Left colon (tissue), 2 donors: ENCODE results near the gene UNKL. TPM values are rescaled to one million over a fixed set of nuclear protein-coding genes. Genes with fewer than 3 reads are reported as not detected.

Experiments used
- ATAC-seq: fragments of 200-7000 bp; cut with Tn5 transposase; one replicate; pipeline ENCODE4 v1.9.1; 2020; ENCODE audit warnings: mild to moderate bottlenecking, moderate library complexity
- DNase-seq, 2 donors: peaks; one replicate each; pipeline ENCODE4 v3.0.0-alpha.2; 2020
- intact Hi-C, 2 donors: fragments of 100-400 bp; cut with DNase I in 1 of 2; cut with micrococcal nuclease in 1 of 2; formaldehyde crosslinking; loops; one replicate each; pipeline versions ENCODE4 v1.11.2 to v1.14.0; 2022; cut with DNase I, micrococcal nuclease
- total RNA-seq, 2 donors: library from RNA; stranded (reverse); fragmentation: NEBNext Ultra II Directional; extraction: Animal tissue kit (Norgen Biotek cat#: 25700); gene quantifications; one replicate each; pipeline ENCODE4 v1.2.1, GENCODE V29; 2021
- donor health status: DM: no; HTN: no; CAD: no.
- donor health status: DM: yes; HTN: yes; CAD: no.

Gene UNKL
- total RNA-seq, 2 donors from 2014 or later: 14.7 to 15.0 TPM

DNA sequence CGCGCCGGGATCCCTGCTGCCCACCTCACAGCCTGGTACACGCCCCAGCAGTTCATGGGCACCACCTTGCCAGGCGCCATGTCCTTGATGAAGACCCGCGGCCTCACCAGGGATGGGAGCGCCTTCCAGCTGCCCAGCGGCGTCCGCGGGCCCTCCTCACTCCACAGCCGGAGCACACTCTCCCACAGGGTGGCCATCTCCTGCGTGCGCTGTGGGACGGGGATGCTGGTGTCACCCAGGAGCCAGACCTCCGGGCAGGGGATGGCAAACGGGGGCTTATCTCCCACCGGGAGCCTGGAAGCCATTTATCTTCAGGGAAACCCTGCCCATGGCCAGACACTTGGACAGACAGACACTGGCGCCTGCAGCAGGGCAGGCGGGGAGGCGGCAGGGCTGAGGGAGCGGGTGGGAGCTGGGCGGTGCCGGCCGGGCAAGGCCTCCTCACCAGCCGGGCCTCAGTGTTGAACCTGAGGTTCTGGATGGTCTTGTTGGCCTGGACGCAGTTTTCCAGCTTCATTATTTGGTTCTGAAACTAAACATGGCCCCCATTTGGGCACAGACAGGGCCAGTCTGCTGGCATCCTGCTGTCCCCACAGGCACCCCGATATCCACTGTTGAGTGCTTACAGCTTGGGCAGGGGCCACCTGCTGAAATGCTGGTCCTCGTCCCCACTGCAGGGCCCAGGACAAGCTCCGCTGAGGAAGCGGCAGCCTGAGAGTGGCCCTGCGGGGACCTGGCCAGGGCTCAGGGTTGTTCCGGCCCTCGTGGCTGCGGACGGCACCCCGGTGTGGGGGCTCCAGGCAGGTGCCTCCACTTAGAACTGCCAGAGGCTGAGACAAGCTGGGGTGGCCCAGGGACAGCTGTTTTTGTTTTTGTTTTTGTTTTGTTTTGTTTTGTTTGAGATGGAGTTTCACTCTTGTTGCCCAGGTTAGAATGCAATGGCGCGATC is 20.4 kb upstream of the UNKL start:
- no peak for DNase-seq
- ATAC-seq: no peak
- intact Hi-C loops: no loop called here

DNA sequence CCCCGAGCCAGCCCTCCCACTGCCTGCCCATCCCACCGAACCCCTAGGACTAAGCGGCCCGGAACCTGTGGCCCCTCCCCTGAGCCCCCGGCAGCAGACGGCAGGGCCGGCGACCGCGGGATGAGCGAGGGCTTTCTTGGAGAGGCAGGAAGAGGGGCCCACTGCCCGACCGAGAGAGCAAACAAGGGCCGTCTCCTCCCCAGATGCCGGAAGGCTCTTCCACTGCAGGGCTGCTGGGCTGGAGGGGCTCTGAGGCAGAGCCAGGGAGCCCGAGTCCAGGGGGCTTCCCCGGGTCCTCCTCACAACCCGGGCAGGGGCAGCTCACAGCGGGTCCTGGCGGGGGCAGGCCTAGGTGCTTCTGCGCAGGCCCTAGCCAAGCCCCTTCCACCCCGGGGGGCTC is 19.3 kb upstream of the UNKL start:
- ATAC-seq: no peak
- DNase-seq: no peak
- intact Hi-C loops: no loop called here

DNA sequence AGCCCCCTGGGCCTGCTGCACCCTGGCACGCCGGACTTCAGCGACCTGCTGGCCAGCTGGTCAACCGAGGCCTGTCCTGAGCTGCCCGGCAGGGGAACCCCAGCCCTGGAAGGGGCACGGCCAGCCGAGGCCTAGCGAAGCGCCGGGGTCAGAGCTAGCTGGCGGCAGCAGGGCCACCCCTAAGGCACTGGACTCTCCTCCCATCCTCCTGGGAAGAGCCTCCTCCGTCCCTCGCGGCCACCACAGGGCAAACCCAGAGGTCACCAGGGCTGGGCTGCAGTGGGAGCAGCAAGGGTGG is 18.7 kb upstream of the UNKL start:
- ATAC-seq (no peak), DNase-seq (no peak)
- intact Hi-C loops: no loop called here

DNA sequence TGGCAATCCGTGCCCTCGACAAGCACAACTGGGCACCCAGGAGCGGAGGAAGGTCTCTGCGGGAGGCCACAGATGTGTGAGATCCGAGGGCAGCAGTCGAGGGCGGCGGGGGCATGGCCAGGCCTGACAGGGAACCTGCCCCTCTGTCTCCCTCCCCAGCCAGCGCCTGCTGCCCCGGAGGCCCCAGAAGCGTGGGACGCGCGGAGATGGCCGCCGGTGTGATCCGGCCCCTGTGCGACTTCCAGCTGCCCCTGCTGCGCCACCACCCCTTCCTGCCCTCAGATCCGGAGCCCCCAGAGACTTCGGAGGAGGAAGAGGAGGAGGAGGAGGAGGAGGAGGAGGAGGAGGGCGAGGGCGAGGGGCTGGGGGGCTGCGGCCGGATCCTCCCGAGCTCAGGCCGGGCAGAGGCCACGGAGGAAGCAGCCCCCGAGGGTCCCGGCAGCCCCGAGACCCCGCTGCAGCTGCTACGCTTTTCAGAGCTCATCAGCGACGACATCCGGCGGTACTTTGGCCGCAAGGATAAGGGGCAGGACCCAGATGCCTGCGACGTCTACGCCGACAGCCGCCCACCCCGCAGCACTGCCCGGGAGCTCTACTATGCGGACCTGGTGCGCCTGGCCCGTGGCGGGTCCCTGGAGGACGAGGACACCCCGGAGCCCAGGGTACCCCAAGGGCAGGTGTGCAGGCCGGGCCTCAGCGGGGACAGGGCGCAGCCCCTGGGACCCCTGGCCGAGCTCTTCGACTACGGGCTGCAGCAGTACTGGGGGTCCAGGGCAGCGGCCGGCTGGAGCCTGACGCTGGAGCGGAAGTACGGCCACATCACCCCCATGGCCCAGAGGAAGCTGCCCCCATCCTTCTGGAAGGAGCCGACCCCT is 18.1 kb upstream of the UNKL start:
- no peak for DNase-seq
- no peak for ATAC-seq
- intact Hi-C loops: no loop called here

- ATAC-seq (no peak), DNase-seq (no peak)
- intact Hi-C loops: no loop called here
These were observed 17.2 kb upstream of the UNKL start for GRCh38 chr16:1431497-1432270.

DNA sequence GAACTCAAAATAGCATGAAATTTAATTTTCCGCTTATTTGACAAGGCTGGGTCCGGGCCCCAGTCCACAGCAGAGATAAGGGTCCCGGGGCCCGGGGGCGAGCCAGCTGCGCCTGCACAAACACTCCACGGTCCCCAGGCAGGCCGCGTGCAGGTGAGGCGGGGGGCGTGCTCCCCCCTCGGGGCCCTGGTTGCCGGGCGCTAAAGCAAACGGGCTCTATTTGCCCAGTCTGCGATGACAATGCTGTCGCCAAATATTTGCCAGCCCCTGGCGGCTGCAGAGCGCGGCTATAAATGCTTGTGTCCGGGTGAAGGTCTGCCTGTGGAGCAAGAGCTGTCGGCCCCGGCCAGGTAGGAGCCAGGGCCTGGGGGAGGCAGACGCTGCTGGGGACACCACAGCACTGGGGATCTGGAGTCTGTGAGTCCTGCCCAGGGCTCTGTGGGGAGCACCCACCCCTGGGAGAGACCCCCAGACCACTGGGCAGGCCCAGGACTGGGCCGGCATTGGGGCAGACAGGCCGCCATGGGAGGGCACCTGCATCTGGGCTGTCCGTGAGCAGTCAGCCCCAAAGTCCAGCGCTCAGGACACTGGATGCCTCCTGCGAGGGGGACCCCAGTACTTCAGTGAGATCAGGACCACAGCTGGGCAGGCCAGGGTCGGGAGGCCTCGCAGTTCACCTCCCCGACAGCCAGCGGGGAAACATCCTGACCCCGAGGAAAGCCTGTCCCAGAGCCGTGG is 16.4 kb upstream of the UNKL start, which contains the start of gene PERCC1:
PERCC1 (plus strand) TSS at position 320 of the 738 bp plus-strand sequence. CDS start 1,516 bp downstream, outside the sequence.
- ATAC-seq: peak; percentile 47
- DNase-seq: no peak
- intact Hi-C loops: no loop called here

GRCh38 chr16:1430214-1430758 is 15.8 kb upstream of the UNKL start:
- intact Hi-C loops: no loop called here
- DNase-seq: no peak

GRCh38 chr16:1429631-1430030 is 15.1 kb upstream of the UNKL start:
- intact Hi-C loops: no loop called here
- no peak for ATAC-seq
- DNase-seq: no peak

More at GRCh38 chr16:1430214-1430758, 15.8 kb upstream of the UNKL start:
- ATAC-seq: no peak

DNA sequence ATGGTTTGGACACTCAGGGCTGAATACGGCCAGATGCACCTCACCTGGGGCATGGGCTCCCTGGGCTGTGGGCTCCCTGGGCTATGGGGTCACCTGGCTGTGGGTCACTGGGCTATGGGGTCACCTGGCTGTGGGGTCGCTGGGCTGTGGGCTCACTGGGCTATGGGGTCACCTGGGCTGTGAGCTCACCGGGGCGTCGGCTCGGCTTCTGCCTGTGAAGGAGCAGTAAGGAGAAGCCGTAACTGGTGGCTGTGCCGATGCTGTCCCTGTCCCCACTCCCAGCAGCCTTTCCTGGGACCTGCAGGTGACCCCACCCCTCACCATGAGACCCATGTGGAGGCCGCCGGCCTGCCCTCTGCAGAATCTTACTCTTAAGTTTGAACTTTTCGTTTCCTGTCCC is 14.5 kb upstream of the UNKL start:
- peak; percentile 9 for ATAC-seq
- DNase-seq: no peak
- intact Hi-C loops: no loop called here

GRCh38 chr16:1428511-1428910 is 14.0 kb upstream of the UNKL start:
- intact Hi-C loops: no loop called here
- peak in 1 of 2 donors; percentile 43 for DNase-seq
- ATAC-seq: peak; percentile 68

GRCh38 chr16:1427473-1428461 is 13.3 kb upstream of the UNKL start:
- intact Hi-C loops: no loop called here
- DNase-seq (no peak), ATAC-seq (no peak)

DNA sequence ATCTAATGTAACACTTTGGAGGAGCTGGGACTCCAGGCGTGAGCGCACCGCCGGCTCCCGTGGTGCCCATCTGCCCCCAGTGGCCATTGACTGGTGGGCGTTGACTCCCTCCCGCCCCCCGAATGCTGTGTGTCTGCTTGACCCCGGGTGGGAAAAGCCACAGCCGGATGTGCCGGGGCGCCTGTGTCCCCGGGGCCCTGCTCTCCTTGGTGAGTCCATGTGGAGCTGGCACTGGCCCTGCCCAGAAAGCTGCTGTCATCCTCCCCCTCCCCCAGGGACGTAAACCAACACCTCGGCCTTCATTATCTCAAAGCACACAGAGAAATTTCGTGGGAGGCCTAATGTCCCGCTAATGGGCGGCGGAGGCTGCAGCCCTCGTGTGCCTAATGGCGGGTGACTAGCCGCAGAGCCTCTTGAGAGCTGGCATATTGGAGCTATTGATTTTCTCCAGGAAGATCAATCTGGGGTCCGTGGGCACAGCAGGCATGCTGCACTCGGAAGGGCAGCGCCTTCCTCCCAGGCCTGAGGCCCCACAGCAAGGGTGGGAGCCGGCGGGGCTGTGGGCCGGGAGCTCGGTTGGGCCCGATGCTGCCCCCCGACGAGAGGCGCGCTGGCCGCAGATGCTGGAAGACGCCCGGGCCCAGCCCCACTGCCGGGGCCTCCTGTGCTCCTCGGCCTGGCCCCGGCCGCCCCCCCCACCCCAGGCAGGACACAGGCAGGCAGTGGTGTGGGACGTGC is 12.4 kb upstream of the UNKL start:
- intact Hi-C loops: no loop called here
- DNase-seq: no peak
- no peak for ATAC-seq

DNA sequence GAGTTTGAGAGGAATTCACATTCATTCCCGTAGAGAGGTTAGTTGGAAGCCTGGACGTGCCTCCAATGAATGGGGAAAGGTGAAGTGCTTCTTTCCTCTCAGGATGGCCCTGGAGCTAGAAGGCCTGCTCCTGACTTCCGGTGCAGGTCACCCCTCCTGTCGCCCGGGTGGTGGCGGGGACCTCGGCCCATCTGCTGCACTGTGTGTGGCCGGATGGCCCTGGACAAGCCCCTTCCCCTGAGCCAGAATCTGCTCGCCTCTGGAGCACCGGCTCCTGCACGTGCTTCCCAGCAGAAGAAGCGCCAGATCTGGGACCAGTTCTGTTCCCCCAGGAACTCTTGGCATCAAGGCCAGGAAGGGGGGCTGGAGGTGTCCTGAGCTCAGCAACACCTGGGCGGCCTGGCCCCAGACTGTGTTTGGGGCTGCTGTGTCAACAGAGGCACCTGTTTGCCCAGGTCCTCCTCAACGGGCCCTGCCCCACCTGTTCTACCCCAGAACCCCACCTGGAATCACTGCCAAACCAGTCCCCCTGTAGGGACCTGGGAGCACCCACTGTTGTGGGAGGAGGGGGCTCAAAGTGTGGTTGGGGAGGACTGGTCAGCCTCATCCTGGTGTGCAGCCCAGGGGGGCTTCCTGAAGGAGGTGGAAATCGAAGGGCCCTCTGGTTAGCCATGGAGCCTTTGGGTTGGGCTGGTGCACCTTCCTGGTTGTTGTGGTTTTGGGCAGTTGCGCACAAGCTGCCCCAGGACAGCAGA is 11.3 kb upstream of the UNKL start:
- no peak for ATAC-seq
- no peak for DNase-seq
- intact Hi-C loops: no loop called here

DNA sequence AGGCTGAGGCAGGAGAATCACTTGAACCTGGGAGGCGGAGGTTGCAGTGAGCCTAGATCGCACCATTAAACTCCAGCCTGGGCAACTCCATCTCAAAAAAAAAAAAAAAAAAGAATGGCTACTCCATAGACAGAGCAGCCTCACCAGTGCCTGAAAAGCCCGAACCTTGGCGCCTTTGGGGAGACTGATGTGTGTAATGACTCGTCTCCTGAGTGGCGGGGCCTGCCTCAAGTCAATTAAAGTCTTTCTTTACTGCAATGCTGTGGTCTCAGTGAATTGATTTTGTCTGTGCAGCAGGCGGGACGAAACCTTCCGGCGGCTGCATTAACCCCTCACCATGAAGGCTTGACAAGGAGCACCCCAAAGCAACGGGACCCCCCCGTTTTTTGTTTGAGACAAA is 9.5 kb upstream of the UNKL start:
- ATAC-seq (no peak), DNase-seq (no peak)
- intact Hi-C loops: no loop called here

- ATAC-seq (no peak), DNase-seq (no peak)
- intact Hi-C loops: no loop called here
These were observed 7.6 kb upstream of the UNKL start for GRCh38 chr16:1422076-1422475.

- peak; percentile 24 for ATAC-seq
- intact Hi-C loops: no loop called here
- DNase-seq: peak in 1 of 2 donors; percentile 26
These were observed 5.6 kb upstream of the UNKL start for GRCh38 chr16:1420111-1420539.
